ENCODE data around the gene LTBP1.

The LTBP1 gene

GRCh38 chr2:32925283-32925815 lies 21.4 kb upstream of the LTBP1 start:
- no peak overlapping the region for H3K4me3 ChIP-seq (ENCODE audit: low read length)
- no peak for TF ChIP-seq CTCF (conservative IDR thresholded peaks at IDR 0.05; ENCODE audit: low read depth, low read length)
- DNase-seq (ENCODE audit: low read depth), result no peak

GRCh38 chr2:32925976-32926707 lies 20.6 kb upstream of the LTBP1 start:
- no peak for TF ChIP-seq CTCF (conservative IDR thresholded peaks at IDR 0.05; ENCODE audit: low read depth, low read length)
- H3K4me3 ChIP-seq (ENCODE audit: low read length), result no peak overlapping the region
- no peak for DNase-seq (ENCODE audit: low read depth)

- no peak for TF ChIP-seq CTCF (conservative IDR thresholded peaks at IDR 0.05; ENCODE audit: low read depth, low read length)
- DNase-seq (ENCODE audit: low read depth), result no peak
- no peak overlapping the region for H3K4me3 ChIP-seq (ENCODE audit: low read length)
These were observed 20.1 kb upstream of the LTBP1 start for GRCh38 chr2:32926708-32927084.

GRCh38 chr2:32930436-32930835 lies 16.3 kb upstream of the LTBP1 start:
- DNase-seq (ENCODE audit: low read depth), result no peak
- no peak overlapping the region for H3K4me3 ChIP-seq (ENCODE audit: low read length)
- TF ChIP-seq CTCF (conservative IDR thresholded peaks at IDR 0.05; ENCODE audit: low read depth, low read length), result no peak

GRCh38 chr2:32931519-32931918 lies 15.2 kb upstream of the LTBP1 start:
- DNase-seq (ENCODE audit: low read depth), result no peak
- H3K4me3 ChIP-seq (ENCODE audit: low read length), result no peak overlapping the region
- no peak for TF ChIP-seq CTCF (conservative IDR thresholded peaks at IDR 0.05; ENCODE audit: low read depth, low read length)

GRCh38 chr2:32931945-32932709 lies 14.6 kb upstream of the LTBP1 start:
- no peak for TF ChIP-seq CTCF (conservative IDR thresholded peaks at IDR 0.05; ENCODE audit: low read depth, low read length)
- H3K4me3 ChIP-seq (ENCODE audit: low read length), result no peak overlapping the region
- DNase-seq (ENCODE audit: low read depth), result no peak
